IMR-90 (cell line): Measurements from ENCODE around the gene KRT83. TPM values are rescaled to one million over a fixed set of nuclear protein-coding genes. Genes with fewer than 3 reads are reported as not detected.

Source experiments
- ATAC-seq: fragments of 200-7000 bp; cut with Tn5 transposase; 2 replicates; pipeline ENCODE4 v1.9.1; 2020; ENCODE audit warnings: low read depth, mild to moderate bottlenecking, moderate library complexity
- BruUV-seq: library from RNA; stranded (reverse); fragments of 400-500 nt; replicated peaks from 2 replicates; lab custom pipeline; 2021; lab: Mats Ljungman, UMichigan
- CTCF ChIA-PET: fragments of 300-600 bp; formaldehyde crosslinking; extraction: SDS; loops from one replicate; lab custom pipeline; 2021; ENCODE audit warnings: antibody characterized with exemption; lab: Yijun Ruan, JAX
- POLR2A ChIA-PET: fragments of 300-600 bp; sonication (Branson Sonifier 250); formaldehyde crosslinking; loops from one replicate; lab custom pipeline; 2022; ENCODE audit warnings: antibody characterized with exemption; ENCODE audit not compliant: unreplicated experiment; lab: Charles Lee
- DNase-seq: peaks from one replicate; pipeline ENCODE4 v3.0.0; 2013
- H2AFZ ChIP-seq: replicated peaks from 2 replicates; pipeline ENCODE3; 2013; ENCODE audit warnings: low read length, mild to moderate bottlenecking; ENCODE audit not compliant: poor library complexity
- H2AK5ac ChIP-seq: 2 replicates; pipeline ENCODE4 v1.6.1; 2013; ENCODE audit warnings: low read depth, low read length, inconsistent platforms
- H2AK9ac ChIP-seq: replicated peaks from 2 replicates; pipeline ENCODE3; 2013; ENCODE audit warnings: mild to moderate bottlenecking, low read depth, low read length, moderate library complexity; ENCODE audit not compliant: poor library complexity
- H2BK120ac ChIP-seq: 2 replicates; pipeline ENCODE4 v1.6.1; 2013; ENCODE audit warnings: low read depth, low read length, inconsistent platforms
- H2BK15ac ChIP-seq: 3 replicates; pipeline ENCODE4 v1.6.1; 2013; ENCODE audit warnings: low read depth, low read length, inconsistent platforms
- H2BK20ac ChIP-seq: 2 replicates; pipeline ENCODE4 v1.6.1; 2013; ENCODE audit warnings: low read depth, mild to moderate bottlenecking, inconsistent platforms, low read length, moderate library complexity
- H2BK5ac ChIP-seq: 2 replicates; pipeline ENCODE4 v1.6.1; 2013; ENCODE audit warnings: mild to moderate bottlenecking, low read depth, low read length, inconsistent platforms; ENCODE audit not compliant: poor library complexity, severe bottlenecking
- H3K14ac ChIP-seq: replicated peaks from 2 replicates; pipeline ENCODE4 v1.6.1; 2013; ENCODE audit warnings: low read depth, low read length, inconsistent platforms
- H3K18ac ChIP-seq: 2 replicates; pipeline ENCODE4 v1.6.1; 2013; ENCODE audit warnings: low read depth, low read length, control low read depth
- H3K23ac ChIP-seq: 2 replicates; pipeline ENCODE4 v1.6.1; 2013; ENCODE audit warnings: low read depth, low read length, inconsistent platforms
- H3K27ac ChIP-seq: 2 replicates; pipeline ENCODE4 v1.5.1; 2013; ENCODE audit warnings: mild to moderate bottlenecking, control low read depth, low read length; ENCODE audit not compliant: insufficient read depth
- H3K27me3 ChIP-seq: 2 replicates; pipeline ENCODE4 v1.6.1; 2013; ENCODE audit warnings: low read length; ENCODE audit not compliant: control insufficient read depth, insufficient read depth
- H3K36me3 ChIP-seq: 2 replicates; pipeline ENCODE4 v1.6.1; 2013; ENCODE audit warnings: low read length, mixed read lengths; ENCODE audit not compliant: control insufficient read depth, insufficient read depth
- H3K4ac ChIP-seq: 2 replicates; pipeline ENCODE4 v1.6.1; 2013; ENCODE audit warnings: low read depth, low read length, inconsistent platforms
- H3K4me1 ChIP-seq: 2 replicates; pipeline ENCODE4 v1.6.1; 2013; ENCODE audit warnings: low read length, mixed read lengths; ENCODE audit not compliant: control insufficient read depth, insufficient read depth
- H3K4me2 ChIP-seq: 2 replicates; pipeline ENCODE4 v1.6.1; 2013; ENCODE audit warnings: low read depth, mild to moderate bottlenecking, control low read depth, low read length, moderate library complexity
- H3K4me3 ChIP-seq: 2 replicates; pipeline ENCODE4 v1.5.1; 2013; ENCODE audit warnings: low read depth, mild to moderate bottlenecking, control low read depth, low read length, moderate library complexity; ENCODE audit not compliant: insufficient read depth
- H3K56ac ChIP-seq: 2 replicates; pipeline ENCODE4 v1.6.1; 2013; ENCODE audit warnings: low read length, inconsistent platforms; ENCODE audit not compliant: insufficient read depth; ENCODE audit errors: extremely low read depth
- H3K79me1 ChIP-seq, 2 experiments: 2 replicates each; pipeline ENCODE4 v1.6.1; 2013; ENCODE audit warnings: low read length in 2 of 2, inconsistent platforms in 1 of 2, low read depth in 1 of 2
- H3K9ac ChIP-seq: 2 replicates; pipeline ENCODE4 v1.6.1; 2013; ENCODE audit warnings: low read depth, low read length, control low read depth
- H3K9me1 ChIP-seq: 2 replicates; pipeline ENCODE4 v1.6.1; 2013; ENCODE audit warnings: low read length, inconsistent platforms; ENCODE audit not compliant: insufficient read depth
- H3K9me3 ChIP-seq: 2 replicates; pipeline ENCODE4 v1.6.1; 2013; ENCODE audit warnings: low read length; ENCODE audit not compliant: control insufficient read depth, insufficient read depth
- H4K20me1 ChIP-seq: 2 replicates; pipeline ENCODE4 v1.6.1; 2013; ENCODE audit warnings: low read length, inconsistent platforms; ENCODE audit not compliant: insufficient read depth
- H4K5ac ChIP-seq: 2 replicates; pipeline ENCODE4 v1.6.1; 2013; ENCODE audit warnings: mild to moderate bottlenecking, low read depth, low read length, control low read depth
- H4K8ac ChIP-seq, 2 experiments: 2 replicates each; pipeline ENCODE4 v1.6.1; 2013; ENCODE audit warnings: low read depth in 2 of 2, low read length in 2 of 2, control low read depth in 1 of 2, inconsistent platforms in 1 of 2
- H4K91ac ChIP-seq: 2 replicates; pipeline ENCODE4 v1.6.1; 2013; ENCODE audit warnings: low read depth, low read length, inconsistent platforms; ENCODE audit not compliant: insufficient read depth
- BHLHE40 ChIP-seq: fragments of 150-350 bp; IDR thresholded peaks from 2 replicates; pipeline ENCODE4 v1.6.1; 2016; ENCODE audit warnings: mild to moderate bottlenecking, low read depth, low read length
- CEBPB ChIP-seq: IDR thresholded peaks from 2 replicates; pipeline ENCODE4 v1.6.1; 2012; ENCODE audit warnings: low read depth, low read length, improper control_type of control experiment
- CHD1 ChIP-seq: IDR thresholded peaks from 2 replicates; pipeline ENCODE4 v1.6.1; 2012; ENCODE audit warnings: low read depth, low read length, improper control_type of control experiment
- CTCF ChIP-seq: conservative IDR thresholded peaks from 2 replicates; pipeline ENCODE4 v1.5.1; 2012; ENCODE audit warnings: mild to moderate bottlenecking, low read depth, low read length, improper control_type of control experiment
- ELK1 ChIP-seq: fragments of 150-350 bp; IDR thresholded peaks from 2 replicates; pipeline ENCODE4 v1.6.1; 2016; ENCODE audit warnings: low read depth, mild to moderate bottlenecking, low read length, moderate library complexity, borderline replicate concordance
- FOS ChIP-seq: fragments of 150-350 bp; IDR thresholded peaks from 2 replicates; pipeline ENCODE4 v1.6.1; 2016; ENCODE audit warnings: low read depth, low read length
- MAFK ChIP-seq: IDR thresholded peaks from 2 replicates; pipeline ENCODE4 v1.6.1; 2012; ENCODE audit warnings: low read depth, low read length, improper control_type of control experiment
- MAZ ChIP-seq: IDR thresholded peaks from 2 replicates; pipeline ENCODE4 v1.6.1; 2012; ENCODE audit warnings: low read depth, mild to moderate bottlenecking, low read length, improper control_type of control experiment, moderate library complexity, borderline replicate concordance
- MXI1 ChIP-seq: IDR thresholded peaks from 2 replicates; pipeline ENCODE4 v1.6.1; 2012; ENCODE audit warnings: low read depth, mild to moderate bottlenecking, low read length, moderate library complexity, borderline replicate concordance
- NFE2L2 ChIP-seq: fragments of 150-350 bp; IDR thresholded peaks from 2 replicates; pipeline ENCODE4 v1.6.1; 2016; ENCODE audit warnings: low read depth, mild to moderate bottlenecking, low read length
- POLR2A ChIP-seq: IDR thresholded peaks from 2 replicates; pipeline ENCODE4 v1.6.1; 2012; ENCODE audit warnings: mild to moderate bottlenecking, low read depth, low read length
- RAD21 ChIP-seq: IDR thresholded peaks from 2 replicates; pipeline ENCODE4 v1.6.1; 2012; ENCODE audit warnings: low read length, improper control_type of control experiment
- RCOR1 ChIP-seq: IDR thresholded peaks from 2 replicates; pipeline ENCODE4 v1.6.1; 2012; ENCODE audit warnings: mild to moderate bottlenecking, low read length, improper control_type of control experiment; ENCODE audit not compliant: insufficient replicate concordance
- RFX5 ChIP-seq: IDR thresholded peaks from 2 replicates; pipeline ENCODE4 v1.8.0; 2012; ENCODE audit warnings: low read depth, mild to moderate bottlenecking, low read length, moderate library complexity
- SMC3 ChIP-seq: fragments of 150-350 bp; IDR thresholded peaks from 2 replicates; pipeline ENCODE4 v1.6.1; 2016; ENCODE audit warnings: low read depth, mild to moderate bottlenecking, antibody characterized with exemption, low read length, moderate library complexity
- USF2 ChIP-seq: fragments of 150-350 bp; IDR thresholded peaks from 2 replicates; pipeline ENCODE4 v1.6.1; 2017; ENCODE audit warnings: mild to moderate bottlenecking, antibody characterized with exemption, low read length, low read depth
- WGBS, 2 experiments: methylation state at CpG; one replicate each; pipeline versions ENCODE4 v1.1.5 to v1.1.7; 2013; ENCODE audit warnings: missing lambda C conversion rate in 2 of 2; ENCODE audit not compliant: insufficient read length in 1 of 2; ENCODE audit errors: extremely low coverage in 2 of 2; 5-methylcytosine and 5-hydroxymethylcytosine counted together
- dilution Hi-C: fragments of 300-500 bp; cut with HindIII; formaldehyde crosslinking; loops from one replicate; pipeline ENCODE4 v1.14.3; 2018; ENCODE audit warnings: low sequenced_read_pairs; ENCODE audit not compliant: unreplicated experiment
- in situ Hi-C: fragments of 300-500 bp; cut with MboI; formaldehyde crosslinking; loops from 3 replicates; pipeline ENCODE4 v1.14.3; 2019; ENCODE audit warnings: low sequenced_read_pairs, inconsistent platforms, mixed read lengths
- intact Hi-C: fragments of 100-400 bp; cut with micrococcal nuclease; formaldehyde crosslinking; loops from 2 replicates; pipeline ENCODE4 v1.10.0; 2022
- polyA plus RNA-seq, 3 experiments: library from polyadenylated mRNA; depleted of rRNA; stranded (reverse); fragments of >200 nt; gene quantifications; 2 replicates each; pipeline ENCODE4 v1.2.3, GENCODE V29; 2012; ENCODE audit warnings: low replicate concordance in 1 of 3
- total RNA-seq: library from RNA; depleted of rRNA; stranded (reverse); fragments of >200 nt; gene quantifications from 2 replicates; pipeline ENCODE4 v1.2.3, GENCODE V29; 2012

The KRT83 gene
- total and polyA plus RNA-seq, 2 of the 4 experiments (the other 2 are of a cell fraction), result not detected

- intact Hi-C loops, result no loop called here
Observed at GRCh38 chr12:52358575-52359350, 37.6 kb upstream of the KRT83 start.

More at GRCh38 chr12:52358575-52359350, 37.6 kb upstream of the KRT83 start:
- no TSS peak for BruUV-seq
- H4K8ac ChIP-seq, result no peak overlapping the region
- H3K14ac ChIP-seq, result no peak overlapping the region
- H3K27ac ChIP-seq, result no peak overlapping the region
- no peaks in the 10 kb centered on the region for H3K79me1 ChIP-seq
- no CpG with 5 or more reads among the region's 5 CpGs for WGBS, 2 experiments
- TF ChIP-seq RFX5, result no peak
- no peak for TF ChIP-seq CEBPB
- TF ChIP-seq USF2, result no peak
- no peak for TF ChIP-seq NFE2L2
- no peak for TF ChIP-seq ELK1
- no peak for TF ChIP-seq CHD1
- no peak for TF ChIP-seq MAFK
- TF ChIP-seq BHLHE40, result no peak
- no peak for TF ChIP-seq MAZ
- TF ChIP-seq MXI1, result no peak
- no peak for TF ChIP-seq RAD21
- no peak for TF ChIP-seq RCOR1
- no peak for TF ChIP-seq FOS
- TF ChIP-seq SMC3, result no peak
- TF ChIP-seq POLR2A, result no peak
- no peak for TF ChIP-seq CTCF
- H2AK5ac ChIP-seq, result no peak overlapping the region
- H3K27me3 ChIP-seq, result peaks cover 42% of the 10 kb centered on the region
- H3K4me1 ChIP-seq, result no peaks in the 10 kb centered on the region
- CTCF ChIA-PET, result interaction anchor here (1.2 kb wide), 1 partner anchor 14 kb away, joined by 3 read pairs; no protein-coding TSS in a partner anchor
- ATAC-seq (no peak), DNase-seq (no peak)
- no peak overlapping the region for H3K56ac ChIP-seq
- no peaks in the 10 kb centered on the region for H3K9me3 ChIP-seq
- H4K5ac ChIP-seq, result no peak overlapping the region
- no peaks in the 10 kb centered on the region for H4K20me1 ChIP-seq
- no peaks in the 10 kb centered on the region for H3K9me1 ChIP-seq
- H3K4me2 ChIP-seq, result no peak overlapping the region
- no peak overlapping the region for H2BK120ac ChIP-seq
- POLR2A ChIA-PET, result no interaction called here
- in situ Hi-C loops (no loop called here), dilution Hi-C loops (no loop called here)
- H2BK5ac ChIP-seq, result no peak overlapping the region
- no peak overlapping the region for H3K23ac ChIP-seq
- H4K91ac ChIP-seq, result no peak overlapping the region
- no peak overlapping the region for H2BK20ac ChIP-seq
- no peak overlapping the region for H3K4ac ChIP-seq
- no peak overlapping the region for H2BK15ac ChIP-seq
- H2AK9ac ChIP-seq, result no peak overlapping the region
- no peak overlapping the region for H3K18ac ChIP-seq
- no peak overlapping the region for H3K9ac ChIP-seq
- H3K4me3 ChIP-seq, result no peak overlapping the region
- no peaks in the 10 kb centered on the region for H3K36me3 ChIP-seq
- no peak overlapping the region for H2AFZ ChIP-seq
